ENCODE measurements around the gene ALOXE3. TPM values are rescaled to one million over a fixed set of nuclear protein-coding genes. Genes with fewer than 3 reads are reported as not detected.

Gene ALOXE3
- total RNA-seq, 1 experiment from 2014 or later, result 0.13 TPM

DNA sequence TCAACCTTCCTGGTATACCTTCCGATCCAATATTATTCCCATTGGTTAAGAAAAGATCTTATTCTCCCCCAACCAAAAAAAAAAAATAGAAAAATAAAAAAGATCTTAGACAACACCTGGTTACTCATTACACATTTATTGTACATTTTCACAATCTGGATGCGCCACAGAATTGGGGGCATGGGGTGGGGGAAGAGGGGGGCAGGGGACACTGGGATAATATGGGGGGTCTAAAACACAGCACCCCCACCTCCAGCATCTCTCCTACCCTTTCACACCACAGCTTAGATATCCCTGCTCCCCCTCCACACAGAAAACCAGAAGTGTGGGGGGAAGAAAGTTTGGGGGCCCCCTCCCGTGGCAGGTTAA, 40.7 kb upstream of the ALOXE3 start:
- Histone ChIP-seq H2BK12ac (ENCODE audit: insufficient read length, low read depth, low read length) (no peak overlapping the region), H2BK5ac (ENCODE audit: insufficient read length, low read length) (no peak overlapping the region), H3K18ac (ENCODE audit: insufficient read length, low read depth, low read length) (no peak overlapping the region), H3K79me1 (ENCODE audit: insufficient read depth, low read depth, low read length, poor library complexity, severe bottlenecking) (no peaks in the 10 kb centered on the region), H2BK20ac (ENCODE audit: low read depth, low read length, poor library complexity, severe bottlenecking) (no peak overlapping the region), H3K23ac (ENCODE audit: insufficient read length, low read depth, low read length) (no peak overlapping the region), H3K4ac (ENCODE audit: low read depth, low read length) (no peak overlapping the region), H3K56ac (ENCODE audit: insufficient read length, low read depth, low read length) (no peak overlapping the region), H3K23me2 (ENCODE audit: insufficient read length, low read depth, low read length, poor library complexity, severe bottlenecking) (peaks cover 19% of the 10 kb centered on the region), H4K20me1 (ENCODE audit: control insufficient read depth, insufficient read depth, insufficient read length) (no peaks in the 10 kb centered on the region), H4K8ac (replicated peaks; ENCODE audit: insufficient read length, low read depth, low read length) (no peak overlapping the region), H4K5ac (ENCODE audit: insufficient read length, low read depth, low read length) (no peak overlapping the region), H2AK5ac (ENCODE audit: insufficient read length, low read length) (no peak overlapping the region), H3K9ac (ENCODE audit: extremely low read depth, insufficient read length, low read length) (no peak overlapping the region), H2BK15ac (ENCODE audit: low read depth, low read length) (no peak overlapping the region), H3T11ph (ENCODE audit: low read length) (no peak overlapping the region), H3K9me3 (ENCODE audit: control insufficient read depth, low read depth, low read length) (no peaks in the 10 kb centered on the region), H2BK120ac (ENCODE audit: low read depth, low read length, poor library complexity, severe bottlenecking) (no peak overlapping the region), H3K14ac (ENCODE audit: insufficient read depth, low read length) (no peak overlapping the region), H3K79me2 (ENCODE audit: insufficient read depth, low read length) (no peaks in the 10 kb centered on the region), H3K27me3 (ENCODE audit: insufficient read depth, low read length) (no peaks in the 10 kb centered on the region), H2AFZ (ENCODE audit: low read length) (no peak overlapping the region), H3K4me1 (ENCODE audit: insufficient read depth, low read length) (peaks cover 3% of the 10 kb centered on the region; the same call in 1 of the 2 replicates), H3K27ac (ENCODE audit: insufficient read length, low read depth, low read length) (no peak overlapping the region), H3K4me2 (ENCODE audit: insufficient read depth, insufficient read length, low read length) (no peak overlapping the region), H4K91ac (ENCODE audit: insufficient read length, low read depth, low read length) (no peak overlapping the region)
- peak overlapping the region in 1 of 2 experiments; percentile 50; a peak in 1 of 5 replicates for H3K4me3 Mint-ChIP-seq
- no peak overlapping the region for H3K27ac Mint-ChIP-seq
- no peaks in the 10 kb centered on the region for H3K9me3 Mint-ChIP-seq
- DNase-seq, result no peak
- peaks cover 2% of the 10 kb centered on the region for H3K27me3 Mint-ChIP-seq (ENCODE audit: low read depth)
- no CpG with 5 or more reads among the region's 3 CpGs for WGBS (ENCODE audit: extremely low coverage, insufficient read length, low lambda C conversion rate)
- TF ChIP-seq, protein P1, sequence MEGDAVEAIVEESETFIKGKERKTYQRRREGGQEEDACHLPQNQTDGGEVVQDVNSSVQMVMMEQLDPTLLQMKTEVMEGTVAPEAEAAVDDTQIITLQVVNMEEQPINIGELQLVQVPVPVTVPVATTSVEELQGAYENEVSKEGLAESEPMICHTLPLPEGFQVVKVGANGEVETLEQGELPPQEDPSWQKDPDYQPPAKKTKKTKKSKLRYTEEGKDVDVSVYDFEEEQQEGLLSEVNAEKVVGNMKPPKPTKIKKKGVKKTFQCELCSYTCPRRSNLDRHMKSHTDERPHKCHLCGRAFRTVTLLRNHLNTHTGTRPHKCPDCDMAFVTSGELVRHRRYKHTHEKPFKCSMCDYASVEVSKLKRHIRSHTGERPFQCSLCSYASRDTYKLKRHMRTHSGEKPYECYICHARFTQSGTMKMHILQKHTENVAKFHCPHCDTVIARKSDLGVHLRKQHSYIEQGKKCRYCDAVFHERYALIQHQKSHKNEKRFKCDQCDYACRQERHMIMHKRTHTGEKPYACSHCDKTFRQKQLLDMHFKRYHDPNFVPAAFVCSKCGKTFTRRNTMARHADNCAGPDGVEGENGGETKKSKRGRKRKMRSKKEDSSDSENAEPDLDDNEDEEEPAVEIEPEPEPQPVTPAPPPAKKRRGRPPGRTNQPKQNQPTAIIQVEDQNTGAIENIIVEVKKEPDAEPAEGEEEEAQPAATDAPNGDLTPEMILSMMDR (conservative IDR thresholded peaks at IDR 0.05), result no peak; the same call in 2 of the 3 replicates
- H3K4me1 Mint-ChIP-seq, result peaks cover 25 to 31% of the 10 kb centered on the region in 2 experiments
- peaks cover 10 to 26% (median 22%) of the 10 kb centered on the region in 3 experiments for H3K36me3 Mint-ChIP-seq (ENCODE audit: insufficient read depth in 1 of 3, low read depth in 3 of 3)

Data from H9 (cell line).